CD4-positive, alpha-beta T cell treated with Interleukin-15 for 1 hour (primary cell): ENCODE results near the gene CCR6.

Experiments used
- DNase-seq: peaks from one replicate; pipeline ENCODE4 v3.0.0-alpha.2; 2020

The CCR6 gene

DNA sequence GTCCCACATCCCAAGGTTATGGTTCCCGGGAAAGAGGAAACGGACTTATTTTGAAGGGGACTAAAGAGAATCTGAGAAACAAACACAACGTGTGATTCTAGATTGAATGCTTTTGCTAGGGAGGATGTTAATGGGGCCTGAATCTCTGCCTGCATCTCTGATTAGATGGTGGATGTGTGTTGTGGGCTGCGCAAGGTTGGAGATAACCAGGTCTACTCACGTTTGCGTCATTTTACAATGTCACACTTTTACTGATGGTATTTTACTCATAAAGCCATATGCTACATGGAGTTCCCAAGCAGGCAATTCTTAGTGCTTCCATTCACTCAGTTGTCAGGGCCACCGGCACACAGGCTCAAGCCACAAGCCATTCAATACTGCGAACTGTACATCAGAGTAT is 23.2 kb upstream of the CCR6 start:
- DNase-seq: no peak

DNA sequence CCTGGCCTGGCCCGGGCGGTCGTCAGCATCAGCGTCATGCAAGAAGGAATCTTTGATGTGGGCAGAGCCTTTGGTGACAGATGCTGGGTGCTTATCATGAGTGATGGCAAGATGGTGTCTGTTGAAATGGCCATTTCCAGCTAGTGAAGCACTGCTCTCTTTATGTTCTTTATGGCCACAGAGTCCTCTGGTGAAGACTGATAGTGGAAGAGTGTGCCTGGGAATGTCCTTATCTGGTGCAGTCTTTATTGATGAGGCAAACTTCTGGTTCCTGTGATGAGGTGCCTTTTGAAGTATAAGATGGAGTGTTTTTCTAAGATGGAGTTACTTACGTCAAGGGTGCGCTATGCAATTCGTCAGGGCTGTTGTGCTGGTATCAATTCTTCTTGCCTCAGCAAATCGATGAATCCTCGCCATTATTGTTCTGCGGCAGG is 22.6 kb upstream of the CCR6 start:
- no peak for DNase-seq

DNA sequence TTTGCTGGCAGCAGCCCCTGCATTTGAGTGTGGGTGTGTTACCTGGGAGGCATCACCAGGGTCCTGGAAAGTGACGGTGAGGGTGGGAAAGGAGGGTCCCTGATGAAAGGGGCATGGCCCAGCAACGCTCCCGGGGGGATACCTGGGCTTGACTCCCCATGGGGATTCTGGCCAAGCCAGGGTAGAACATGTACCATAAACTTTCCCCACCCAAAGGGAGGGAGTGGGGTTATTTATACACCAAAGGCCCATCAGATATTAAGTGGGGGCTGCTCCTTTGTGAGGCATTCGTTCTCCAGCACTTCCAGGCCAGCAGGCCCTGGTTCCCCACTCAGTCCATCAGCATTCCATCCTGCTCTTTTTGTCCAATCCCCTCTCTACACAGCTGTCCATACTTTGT is 20.6 kb upstream of the CCR6 start:
- no peak for DNase-seq

DNA sequence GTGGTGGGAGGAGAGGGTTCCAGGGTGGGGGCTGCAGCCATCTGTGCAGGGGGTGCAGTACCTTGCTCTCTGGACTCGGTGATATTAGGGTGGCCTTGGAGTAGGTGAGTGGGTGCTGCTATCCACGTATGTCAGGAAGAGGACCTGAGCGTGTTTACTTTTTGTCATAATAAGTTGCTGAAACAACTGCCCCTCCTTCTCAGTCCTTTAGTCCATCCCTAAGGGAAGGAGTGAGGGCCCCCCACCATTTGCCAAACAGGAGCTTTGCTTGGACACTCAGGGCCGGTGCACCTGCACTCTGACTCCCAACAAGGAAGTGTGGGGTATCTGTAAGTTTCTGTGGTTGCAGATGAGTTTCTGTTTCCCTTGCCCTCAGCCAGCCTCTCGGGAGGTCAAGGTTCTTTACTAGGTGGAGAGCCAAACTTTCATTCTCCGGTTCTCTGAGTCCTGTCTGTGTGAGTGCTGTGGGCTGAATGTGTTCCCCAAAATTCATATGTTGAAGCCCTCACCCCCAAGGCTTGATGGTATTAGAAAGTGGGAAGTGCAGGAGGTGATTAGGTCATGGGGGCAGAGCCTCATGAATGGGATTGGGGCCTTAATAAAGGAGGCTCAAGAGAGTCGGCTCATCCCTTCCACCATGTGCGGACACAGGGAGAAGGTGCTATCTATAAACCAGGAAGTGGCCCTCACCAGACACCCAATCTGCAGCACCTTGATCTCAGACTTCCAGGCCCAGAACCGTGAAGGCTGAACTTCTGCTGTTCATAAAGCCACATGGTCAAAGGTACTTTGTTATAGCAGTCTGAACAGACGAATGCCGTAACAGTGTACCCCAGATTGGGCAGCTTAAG is 19.6 kb upstream of the CCR6 start:
- peak; percentile 46 for DNase-seq

DNA sequence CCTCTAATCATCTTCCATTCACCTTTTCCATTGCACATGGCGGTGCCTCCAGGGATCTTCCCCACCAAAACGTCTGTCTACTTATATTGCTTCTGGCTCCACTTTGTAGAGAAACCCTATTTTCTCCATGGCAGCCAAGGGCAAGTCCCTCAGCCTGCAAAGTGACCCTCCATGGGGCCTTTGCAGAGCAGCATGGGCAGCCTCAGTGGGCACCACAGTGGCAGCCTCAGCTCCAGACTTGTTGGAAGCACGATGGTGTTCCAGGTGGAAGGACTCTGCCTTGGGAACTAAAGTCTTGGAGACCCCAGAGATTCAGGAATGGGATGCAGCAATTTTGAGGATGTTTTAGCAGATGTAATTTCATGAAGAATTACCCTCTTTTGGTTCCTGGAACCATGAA is 18.5 kb upstream of the CCR6 start:
- DNase-seq: no peak

DNA sequence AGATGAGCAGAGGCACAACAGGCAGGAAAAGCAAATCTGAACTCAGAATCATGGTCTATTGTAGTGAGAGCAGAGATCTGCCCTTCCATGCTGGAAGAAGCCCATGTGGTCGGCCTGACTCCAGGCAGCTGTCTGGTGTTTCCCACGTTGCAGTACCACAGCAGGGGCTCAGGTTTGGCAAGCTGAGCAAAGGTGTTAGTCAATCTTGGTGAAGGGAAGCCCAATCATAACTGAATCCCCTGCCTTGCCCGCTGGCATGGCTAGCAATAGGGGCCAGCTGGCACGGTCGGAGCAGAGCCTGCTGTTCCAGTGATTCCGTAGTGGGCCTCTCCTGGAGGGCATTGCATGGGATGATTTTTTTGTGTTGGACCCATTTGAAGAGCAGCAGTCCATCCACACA is 17.8 kb upstream of the CCR6 start:
- no peak for DNase-seq

DNA sequence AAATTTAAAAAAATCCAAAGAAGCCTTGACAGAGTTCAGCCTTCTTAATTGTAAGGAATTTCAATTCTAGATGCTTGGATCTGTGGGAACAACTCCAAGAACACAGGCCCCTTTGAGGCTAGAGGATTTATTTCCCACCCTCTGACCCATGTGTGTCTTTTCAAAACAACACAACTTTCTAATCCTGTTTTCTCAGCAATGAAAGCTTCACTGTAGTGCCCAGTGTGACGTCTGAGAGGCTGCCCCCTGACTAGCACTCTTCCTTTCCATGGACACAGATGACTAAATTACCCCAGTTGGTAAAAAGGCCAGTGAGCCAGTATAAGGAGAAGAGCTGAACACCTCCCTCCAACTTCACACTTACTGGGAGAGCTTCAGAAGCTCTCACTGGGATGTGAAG is 16.5 kb upstream of the CCR6 start:
- no peak for DNase-seq

DNA sequence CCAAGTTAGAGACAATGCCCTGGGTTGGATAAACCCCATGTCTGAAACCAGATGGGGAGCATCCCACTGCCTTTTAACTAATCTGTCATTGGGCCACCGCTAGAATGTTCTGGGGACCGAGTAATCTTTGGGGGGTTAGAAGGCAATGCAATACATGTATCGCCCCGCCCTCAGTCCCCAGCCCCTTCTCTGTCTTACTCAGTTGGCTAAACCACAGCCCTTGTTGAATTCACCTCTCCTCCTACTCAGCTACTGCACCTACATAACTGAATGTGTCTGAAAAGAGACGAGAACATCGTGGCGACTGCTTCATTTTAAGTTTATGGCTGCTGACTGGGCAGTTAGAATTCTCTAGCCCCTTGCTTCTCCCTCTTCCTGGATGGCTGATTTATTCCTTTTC is 15.1 kb upstream of the CCR6 start:
- DNase-seq: no peak

DNA sequence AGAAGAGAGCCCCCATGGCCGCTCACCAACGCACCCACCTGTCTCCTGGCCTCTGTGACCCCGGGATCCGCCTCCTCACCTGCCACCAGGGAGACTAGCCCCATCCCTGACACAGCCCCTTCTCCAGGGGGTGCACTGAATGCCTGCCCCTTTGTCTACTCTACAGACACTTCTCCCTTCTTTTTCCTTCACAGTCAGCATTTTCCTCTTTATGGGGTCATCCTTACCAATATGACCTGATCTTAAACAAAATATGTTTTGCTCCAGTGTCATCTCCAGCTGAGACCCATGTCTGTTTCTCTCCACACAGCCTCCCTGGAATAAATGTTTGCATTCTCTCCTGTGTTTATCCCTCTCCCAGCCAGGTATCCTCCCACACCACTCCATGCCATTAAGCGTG is 14.6 kb upstream of the CCR6 start:
- no peak for DNase-seq

DNA sequence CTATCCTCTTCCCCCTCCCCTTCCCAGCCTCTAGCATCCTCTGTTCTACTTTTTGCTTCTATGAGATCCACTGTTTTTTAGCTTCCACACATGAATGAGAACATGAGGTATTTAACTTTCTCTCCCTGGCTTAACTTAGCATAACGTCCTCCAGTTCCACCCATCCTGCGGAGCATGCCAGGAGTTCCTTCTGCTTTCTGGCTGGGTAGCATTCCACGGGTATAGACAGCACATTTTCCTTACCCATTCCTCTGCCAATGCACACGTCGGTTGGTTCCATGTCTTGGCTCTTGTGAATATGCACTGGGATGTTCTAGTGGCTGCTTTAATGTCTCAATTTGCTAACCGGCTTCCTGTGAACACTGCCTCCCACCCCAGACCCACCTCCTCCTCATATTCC is 13.2 kb upstream of the CCR6 start:
- no peak for DNase-seq

DNA sequence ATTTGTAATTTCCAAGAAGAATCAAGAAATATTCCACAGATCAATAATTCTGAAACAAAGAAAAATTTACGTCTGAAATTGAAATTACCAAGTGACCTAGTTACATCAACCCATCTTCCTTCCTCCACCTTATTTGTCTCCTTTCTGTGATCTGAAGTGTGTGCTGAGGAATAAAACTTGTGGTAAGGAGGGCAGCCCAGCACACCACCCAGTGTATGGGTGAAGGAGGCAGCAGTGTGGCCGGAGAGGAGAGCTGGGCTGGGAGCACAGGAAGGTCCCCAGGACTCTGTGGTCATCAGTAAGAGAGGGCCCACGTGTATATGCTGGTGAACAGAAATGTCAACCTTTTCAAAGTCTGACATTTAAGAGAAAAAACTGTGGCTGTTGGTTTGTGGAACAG is 11.3 kb upstream of the CCR6 start:
- no peak for DNase-seq

DNA sequence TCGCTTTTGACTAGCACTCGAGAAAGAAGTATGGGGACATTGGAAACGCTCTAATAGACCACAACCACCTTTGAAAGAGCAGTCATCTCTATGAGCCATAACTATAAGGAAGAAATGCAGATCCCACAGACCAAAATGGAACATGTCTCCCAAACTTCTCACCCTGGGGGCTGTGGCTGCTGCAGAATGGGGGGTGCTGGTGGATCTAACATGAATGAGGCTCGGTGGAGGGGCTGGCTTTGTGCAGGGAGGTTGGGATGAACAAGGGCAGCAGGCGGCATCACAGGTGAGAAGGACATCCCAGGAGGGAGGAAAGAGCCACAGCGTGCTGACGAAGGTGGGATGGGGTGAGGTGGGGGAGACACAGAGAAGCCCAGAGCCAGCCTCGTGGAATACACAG is 10.5 kb upstream of the CCR6 start:
- no peak for DNase-seq

DNA sequence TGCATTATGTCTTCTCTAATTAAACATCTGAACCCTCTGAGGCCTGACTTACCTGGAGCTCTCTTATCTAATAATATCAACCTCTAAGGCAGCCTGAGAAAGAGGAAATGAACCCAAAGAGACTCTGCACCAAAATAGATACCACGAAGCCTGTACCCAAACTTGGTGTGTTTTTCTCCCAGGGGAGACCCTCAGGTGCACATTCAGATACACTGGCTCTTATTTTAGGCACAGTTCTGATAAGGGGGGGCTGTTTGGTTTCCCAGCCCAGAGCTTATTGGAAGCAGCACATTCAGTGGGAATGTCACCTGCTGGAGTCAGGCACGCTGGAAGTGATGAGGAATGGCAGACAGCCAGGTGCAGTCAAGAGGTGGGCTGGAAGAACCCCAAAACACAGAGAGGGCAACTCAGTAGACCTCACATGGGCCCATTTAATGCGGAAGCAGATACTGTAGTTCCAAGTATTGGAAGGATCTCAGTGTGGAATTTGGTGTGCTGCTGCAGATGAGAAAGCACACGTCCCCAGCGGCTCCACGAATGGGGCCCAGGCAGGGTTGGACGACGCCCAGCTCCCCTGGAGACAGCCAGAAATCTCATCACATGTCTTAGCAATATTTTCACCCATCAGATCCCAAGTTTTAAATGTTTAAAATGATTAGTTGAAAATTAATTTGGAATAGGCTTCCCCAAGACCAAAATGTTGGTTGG is 9.7 kb upstream of the CCR6 start:
- peak; percentile 73 for DNase-seq

DNA sequence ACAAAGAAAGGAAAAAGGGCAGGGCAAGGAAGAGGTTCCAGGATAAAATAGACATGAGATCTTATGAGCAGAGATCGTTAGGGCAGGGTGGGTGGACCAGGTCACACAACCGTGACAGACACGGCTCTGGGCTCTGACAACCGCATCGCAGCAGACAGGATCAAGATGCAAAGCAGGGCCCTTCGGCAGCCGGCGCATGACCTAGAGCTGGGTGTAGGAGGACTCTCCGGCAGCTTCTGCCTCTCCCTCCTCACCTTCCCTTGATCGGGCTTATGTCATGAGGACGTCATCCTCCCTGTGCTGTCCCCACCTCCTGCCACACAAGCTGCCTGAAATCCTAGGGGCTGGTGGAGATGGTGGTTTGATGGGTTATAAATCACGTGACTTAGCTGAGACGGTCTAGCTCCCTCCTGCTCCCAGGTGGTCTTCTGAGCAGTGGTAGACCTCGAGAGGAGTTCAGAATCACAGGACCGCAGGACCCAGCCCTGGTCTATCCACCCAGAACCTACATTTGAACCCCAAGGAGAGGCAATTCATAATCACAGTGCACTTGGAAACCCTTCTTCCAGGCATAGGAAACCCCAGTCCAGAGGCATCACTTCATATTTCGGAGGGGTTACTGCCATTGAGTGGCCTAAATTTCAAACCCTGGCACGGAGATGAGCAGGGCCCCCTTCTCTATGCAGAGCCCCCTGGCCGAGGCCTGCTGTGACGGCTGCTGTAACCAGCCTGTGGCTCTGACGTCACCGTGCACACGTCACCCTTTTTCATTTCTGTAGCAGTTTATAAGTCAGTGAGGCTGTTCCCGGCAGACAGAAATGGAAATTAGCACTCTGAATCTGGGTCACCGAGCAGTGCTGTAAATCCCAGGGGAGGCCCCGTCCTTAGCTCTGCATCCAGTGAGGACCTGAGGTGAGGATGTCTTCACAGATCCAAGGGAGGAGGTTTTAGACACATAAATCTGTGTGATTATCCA is 8.7 kb upstream of the CCR6 start:
- DNase-seq: peak; percentile 94

DNA sequence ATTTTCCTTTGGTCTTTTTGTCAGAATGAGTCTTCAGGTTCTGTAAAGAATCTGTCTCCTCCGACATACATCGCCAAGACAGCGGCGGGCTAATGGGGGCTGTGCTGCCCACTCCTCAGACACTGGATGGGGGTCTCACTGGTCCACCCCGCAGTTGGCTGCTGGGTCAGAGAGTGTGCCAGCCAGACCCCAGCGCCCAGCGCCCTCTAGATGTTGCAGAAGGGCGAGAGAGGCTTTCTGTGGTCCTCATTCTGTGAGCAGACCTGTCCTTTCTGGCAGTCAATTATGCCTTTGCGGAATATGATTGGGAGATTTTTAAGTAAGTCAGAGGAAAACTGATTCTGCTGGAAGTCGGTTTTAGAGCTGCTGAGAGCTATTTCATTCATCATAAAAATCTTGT is 7.8 kb upstream of the CCR6 start:
- DNase-seq: no peak

DNA sequence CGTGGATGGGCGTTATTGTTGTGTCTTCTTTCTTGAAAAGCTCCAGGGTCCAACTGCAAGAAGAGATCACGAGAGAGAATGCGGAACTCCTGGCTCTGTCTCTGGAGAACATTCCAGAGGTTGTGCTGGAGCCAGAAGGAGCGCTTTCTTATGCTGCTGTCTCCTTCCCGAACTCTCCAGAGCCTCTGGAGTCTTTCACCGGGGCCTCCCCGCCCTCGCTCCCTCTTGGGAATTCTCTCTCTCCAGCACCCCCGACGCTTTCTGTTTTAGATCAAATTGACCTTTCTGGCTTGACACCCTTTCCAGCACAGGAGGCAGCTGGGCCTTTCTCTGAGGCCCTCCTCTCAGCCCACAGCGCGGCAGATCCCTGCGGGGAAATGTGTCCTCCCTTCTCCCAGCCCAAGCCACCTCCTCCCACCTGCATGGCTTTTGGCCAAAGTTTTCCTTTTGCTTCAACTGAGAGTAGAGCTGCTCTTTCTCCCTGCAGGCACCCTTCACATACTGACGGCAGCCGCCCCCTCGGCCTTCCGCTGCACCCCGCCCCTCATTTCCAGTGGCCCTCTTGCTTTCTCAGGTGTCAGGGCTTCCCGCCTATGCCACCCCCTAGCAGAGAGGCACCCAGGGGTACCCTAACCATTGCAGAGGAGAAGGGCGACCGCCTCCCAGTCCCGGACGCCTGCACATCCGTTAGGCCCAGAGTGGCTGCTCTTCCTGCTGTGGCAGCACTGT is 6.6 kb upstream of the CCR6 start:
- DNase-seq: no peak

DNA sequence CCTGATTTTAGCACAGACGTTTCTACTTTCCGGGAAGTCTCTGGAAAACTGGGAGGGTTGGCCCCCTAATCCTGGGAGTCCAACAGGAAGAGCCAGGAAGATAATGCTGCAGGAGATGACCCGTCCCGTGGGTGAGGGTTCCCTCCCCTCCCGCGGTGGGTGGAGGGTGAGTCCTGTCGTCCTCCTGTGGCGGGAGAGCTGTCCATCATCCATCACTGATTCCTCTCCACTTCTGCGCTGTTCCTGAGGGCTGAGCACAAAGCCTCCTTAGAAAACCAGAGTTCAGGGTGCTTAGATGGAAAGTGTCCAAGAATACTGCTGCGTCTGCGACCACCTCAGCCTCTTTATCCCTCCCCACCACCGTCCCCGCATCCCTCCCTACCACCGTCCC is 6.1 kb upstream of the CCR6 start:
- DNase-seq: no peak

DNA sequence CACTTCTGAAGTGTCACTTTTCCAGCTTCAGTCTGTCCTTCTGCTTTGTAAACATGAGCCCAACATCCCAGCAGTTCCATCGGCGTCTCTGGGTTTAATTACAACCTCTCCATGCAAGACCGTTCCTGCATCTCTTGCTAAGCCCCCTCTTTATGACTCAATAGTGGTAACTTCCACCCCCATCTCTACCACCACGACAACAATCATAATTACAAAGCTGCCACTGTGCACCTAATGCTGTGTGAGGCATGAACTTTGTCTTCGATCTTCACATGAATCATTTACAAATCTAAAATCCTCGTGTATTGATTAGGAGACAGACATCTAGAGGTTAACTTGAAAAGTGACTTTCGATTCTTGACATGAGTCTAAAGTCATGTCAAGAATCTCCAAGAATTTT is 4.9 kb upstream of the CCR6 start:
- no peak for DNase-seq

DNA sequence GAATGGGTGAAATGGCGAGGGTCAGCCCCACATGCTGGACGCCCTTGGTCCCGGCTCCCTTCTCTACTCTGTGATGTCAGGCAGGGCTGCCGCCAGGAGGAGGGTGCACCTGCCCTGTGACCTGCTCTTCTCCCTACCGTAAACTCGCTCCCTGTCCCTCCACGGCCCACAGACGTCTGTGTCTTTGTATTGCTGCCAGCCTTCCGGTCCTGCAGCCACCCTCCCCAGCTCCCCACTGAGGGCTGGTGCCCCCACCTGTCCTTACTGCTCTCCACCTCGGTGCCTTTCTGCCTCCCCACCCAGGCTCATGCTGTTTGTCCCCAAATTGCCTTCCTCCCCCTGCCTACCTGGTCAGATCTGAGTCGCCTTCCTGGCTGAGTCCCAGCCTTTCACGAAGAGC is 4.1 kb upstream of the CCR6 start:
- DNase-seq: peak; percentile 48

DNA sequence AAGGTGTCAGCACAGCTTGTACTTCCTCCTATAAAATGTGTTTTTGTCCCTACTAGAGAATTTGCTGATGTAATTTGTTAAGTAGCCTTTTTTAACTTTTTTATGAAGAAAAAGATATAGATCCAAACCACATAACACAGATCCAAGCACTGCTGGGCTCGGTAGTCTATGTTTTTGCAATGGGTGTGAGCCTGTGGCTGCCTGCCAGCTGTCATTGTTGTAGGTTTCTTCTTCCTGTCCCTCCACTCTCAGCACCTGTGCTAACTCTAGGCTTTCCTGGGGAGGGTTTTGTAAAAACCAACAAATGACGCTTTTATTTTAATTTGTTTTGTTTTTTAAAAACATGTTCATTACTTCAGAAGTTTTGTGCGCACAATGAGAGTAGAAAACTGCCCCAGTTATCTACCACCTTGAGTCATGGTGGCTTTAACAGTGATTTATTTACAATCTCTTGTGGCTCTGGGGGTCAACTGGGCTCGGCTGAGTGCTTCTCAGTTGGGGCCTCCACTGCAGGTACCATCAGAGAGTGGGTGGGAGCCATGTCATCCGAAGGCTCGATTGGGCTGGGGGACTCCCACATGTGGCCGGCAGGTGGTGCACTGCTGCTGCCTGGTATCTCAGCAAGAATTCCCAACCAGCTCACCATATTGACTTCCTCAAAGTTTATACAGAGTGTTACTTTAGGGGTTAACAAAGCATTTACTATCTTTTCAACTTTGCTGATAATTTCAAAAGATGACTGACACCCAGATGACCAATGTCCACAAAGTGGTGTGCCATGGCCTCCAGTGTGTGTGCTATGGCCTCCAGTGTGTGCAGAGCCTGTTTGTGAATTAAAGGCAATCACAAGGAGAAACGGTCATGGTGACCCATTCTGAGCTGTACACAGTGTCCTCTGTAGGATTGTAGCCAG is 3.0 kb upstream of the CCR6 start:
- peak; percentile 70 for DNase-seq

DNA sequence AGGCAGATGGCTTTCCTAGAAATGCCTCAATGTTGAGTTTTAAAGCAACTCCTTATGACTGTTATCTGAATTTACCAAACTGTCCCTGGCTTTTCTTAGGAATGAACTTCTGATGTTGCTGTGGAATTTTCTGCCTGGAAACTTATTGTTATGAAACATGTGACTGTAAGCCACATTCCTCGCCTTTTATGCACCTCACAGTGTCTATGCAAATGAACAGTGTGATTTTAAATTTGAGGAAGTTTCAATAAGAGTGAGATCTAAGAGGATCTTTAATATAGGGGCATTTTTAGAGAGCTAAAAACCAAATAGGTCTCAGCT is 2.4 kb upstream of the CCR6 start:
- DNase-seq: no peak

DNA sequence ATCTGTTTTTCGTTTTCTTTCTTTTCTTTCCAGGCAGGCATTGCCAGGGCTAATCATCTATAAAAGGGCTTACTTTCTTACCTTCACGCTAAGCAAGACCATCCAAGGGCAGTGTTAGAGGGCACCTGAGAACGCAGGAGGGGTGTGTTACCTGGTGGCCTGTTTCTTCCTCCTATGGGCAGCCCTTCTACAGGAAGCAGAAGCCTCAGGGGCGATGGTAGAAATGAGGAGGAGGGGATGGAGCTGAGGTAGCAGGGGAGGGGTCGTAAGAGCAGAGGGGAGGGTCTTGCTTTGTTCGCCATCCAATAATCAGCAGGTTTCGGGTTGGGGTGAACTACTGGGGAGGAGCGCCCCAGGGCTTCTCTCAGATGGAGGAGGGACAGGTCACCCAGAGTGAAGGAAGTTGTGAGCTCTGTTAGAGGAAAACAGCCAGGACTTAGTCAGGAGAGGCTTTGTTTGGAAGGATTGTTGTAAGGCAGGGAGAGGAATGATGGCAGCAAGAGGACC is 1.5 kb upstream of the CCR6 start:
- peak; percentile 41 for DNase-seq
